Large intestine (tissue), 12 donors: ENCODE measurements around the gene MDC1. TPM values are rescaled to one million over a fixed set of nuclear protein-coding genes. Genes with fewer than 3 reads are reported as not detected.
A peak's percentile ranks its signal among the peaks of the same experiment; 100 is the strongest.
"Not testable (repeated sequence)": the region's sequence is repeated elsewhere in the genome, so short reads cannot be mapped to it uniquely, and the experiment has no call there.

Experiments used
- DNase-seq, 2 donors: peaks; one replicate each; pipeline versions ENCODE4 v3.0.0 to v3.0.0-alpha.2; 2013
- H3K27ac ChIP-seq: one replicate; pipeline ENCODE4 v1.5.1; 2013; ENCODE audit warnings: low read length
- H3K27me3 ChIP-seq: 2 replicates; pipeline ENCODE4 v1.6.1; 2013; ENCODE audit warnings: low read length; ENCODE audit not compliant: control insufficient read depth, insufficient read depth
- H3K36me3 ChIP-seq: 2 replicates; pipeline ENCODE4 v1.6.1; 2013; ENCODE audit warnings: low read length; ENCODE audit not compliant: control insufficient read depth, insufficient read depth
- H3K4me1 ChIP-seq: one replicate; pipeline ENCODE4 v1.6.1; 2013; ENCODE audit warnings: low read length; ENCODE audit not compliant: control insufficient read depth, insufficient read depth
- H3K4me3 ChIP-seq: one replicate; pipeline ENCODE4 v1.5.1; 2013; ENCODE audit warnings: low read length
- H3K9me3 ChIP-seq: one replicate; pipeline ENCODE4 v1.6.1; 2013; ENCODE audit warnings: mild to moderate bottlenecking, low read depth, low read length, moderate library complexity; ENCODE audit not compliant: control insufficient read depth
- WGBS: methylation state at CpG from one replicate; pipeline ENCODE4 v1.1.5; 2013; ENCODE audit warnings: low lambda C conversion rate; ENCODE audit not compliant: insufficient coverage; 5-methylcytosine and 5-hydroxymethylcytosine counted together
- long read RNA-seq, 11 donors: transcript quantifications; one replicate each; lab custom pipeline, GENCODE V29; 2026
- polyA plus RNA-seq: library from polyadenylated mRNA; unstranded; fragments of 120-200 nt; gene quantifications from one replicate; pipeline ENCODE4 v1.2.1, GENCODE V29; 2013

MDC1 gene, protein sequence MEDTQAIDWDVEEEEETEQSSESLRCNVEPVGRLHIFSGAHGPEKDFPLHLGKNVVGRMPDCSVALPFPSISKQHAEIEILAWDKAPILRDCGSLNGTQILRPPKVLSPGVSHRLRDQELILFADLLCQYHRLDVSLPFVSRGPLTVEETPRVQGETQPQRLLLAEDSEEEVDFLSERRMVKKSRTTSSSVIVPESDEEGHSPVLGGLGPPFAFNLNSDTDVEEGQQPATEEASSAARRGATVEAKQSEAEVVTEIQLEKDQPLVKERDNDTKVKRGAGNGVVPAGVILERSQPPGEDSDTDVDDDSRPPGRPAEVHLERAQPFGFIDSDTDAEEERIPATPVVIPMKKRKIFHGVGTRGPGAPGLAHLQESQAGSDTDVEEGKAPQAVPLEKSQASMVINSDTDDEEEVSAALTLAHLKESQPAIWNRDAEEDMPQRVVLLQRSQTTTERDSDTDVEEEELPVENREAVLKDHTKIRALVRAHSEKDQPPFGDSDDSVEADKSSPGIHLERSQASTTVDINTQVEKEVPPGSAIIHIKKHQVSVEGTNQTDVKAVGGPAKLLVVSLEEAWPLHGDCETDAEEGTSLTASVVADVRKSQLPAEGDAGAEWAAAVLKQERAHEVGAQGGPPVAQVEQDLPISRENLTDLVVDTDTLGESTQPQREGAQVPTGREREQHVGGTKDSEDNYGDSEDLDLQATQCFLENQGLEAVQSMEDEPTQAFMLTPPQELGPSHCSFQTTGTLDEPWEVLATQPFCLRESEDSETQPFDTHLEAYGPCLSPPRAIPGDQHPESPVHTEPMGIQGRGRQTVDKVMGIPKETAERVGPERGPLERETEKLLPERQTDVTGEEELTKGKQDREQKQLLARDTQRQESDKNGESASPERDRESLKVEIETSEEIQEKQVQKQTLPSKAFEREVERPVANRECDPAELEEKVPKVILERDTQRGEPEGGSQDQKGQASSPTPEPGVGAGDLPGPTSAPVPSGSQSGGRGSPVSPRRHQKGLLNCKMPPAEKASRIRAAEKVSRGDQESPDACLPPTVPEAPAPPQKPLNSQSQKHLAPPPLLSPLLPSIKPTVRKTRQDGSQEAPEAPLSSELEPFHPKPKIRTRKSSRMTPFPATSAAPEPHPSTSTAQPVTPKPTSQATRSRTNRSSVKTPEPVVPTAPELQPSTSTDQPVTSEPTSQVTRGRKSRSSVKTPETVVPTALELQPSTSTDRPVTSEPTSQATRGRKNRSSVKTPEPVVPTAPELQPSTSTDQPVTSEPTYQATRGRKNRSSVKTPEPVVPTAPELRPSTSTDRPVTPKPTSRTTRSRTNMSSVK (N-terminal part only)
- 22.5 TPM for polyA plus RNA-seq
- long read RNA-seq, donor 1, partial matches to known transcripts: 0 of 1 reads
- long read RNA-seq, donor 1, other reads (novel, unspliced or antisense): 0 of 1 reads
- long read RNA-seq, donor 2, partial matches to known transcripts: 0 of 1 reads
- long read RNA-seq, donor 2, other reads (novel, unspliced or antisense): 0 of 1 reads
- long read RNA-seq, donor 3, partial matches to known transcripts: 593 of 605 reads
- long read RNA-seq, donor 3, other reads (novel, unspliced or antisense): 12 of 605 reads
- long read RNA-seq, donor 4, partial matches to known transcripts: 52 of 52 reads
- long read RNA-seq, donor 4, other reads (novel, unspliced or antisense): 0 of 52 reads
- long read RNA-seq, donor 5, partial matches to known transcripts: 5 of 5 reads
- long read RNA-seq, donor 5, other reads (novel, unspliced or antisense): 0 of 5 reads
- long read RNA-seq, donor 6, partial matches to known transcripts: 5 of 6 reads
- long read RNA-seq, donor 6, other reads (novel, unspliced or antisense): 0 of 6 reads
- long read RNA-seq, donor 7, partial matches to known transcripts: 0 of 2 reads
- long read RNA-seq, donor 7, other reads (novel, unspliced or antisense): 0 of 2 reads
- long read RNA-seq, donor 8, partial matches to known transcripts: 0 of 3 reads
- long read RNA-seq, donor 8, other reads (novel, unspliced or antisense): 0 of 3 reads
- long read RNA-seq, donor 9, partial matches to known transcripts: 0 of 1 reads
- long read RNA-seq, donor 9, other reads (novel, unspliced or antisense): 0 of 1 reads
- long read RNA-seq, donor 10: 0 reads
- long read RNA-seq, donor 11, partial matches to known transcripts: 0 of 1 reads
- long read RNA-seq, donor 11, other reads (novel, unspliced or antisense): 0 of 1 reads

DNA sequence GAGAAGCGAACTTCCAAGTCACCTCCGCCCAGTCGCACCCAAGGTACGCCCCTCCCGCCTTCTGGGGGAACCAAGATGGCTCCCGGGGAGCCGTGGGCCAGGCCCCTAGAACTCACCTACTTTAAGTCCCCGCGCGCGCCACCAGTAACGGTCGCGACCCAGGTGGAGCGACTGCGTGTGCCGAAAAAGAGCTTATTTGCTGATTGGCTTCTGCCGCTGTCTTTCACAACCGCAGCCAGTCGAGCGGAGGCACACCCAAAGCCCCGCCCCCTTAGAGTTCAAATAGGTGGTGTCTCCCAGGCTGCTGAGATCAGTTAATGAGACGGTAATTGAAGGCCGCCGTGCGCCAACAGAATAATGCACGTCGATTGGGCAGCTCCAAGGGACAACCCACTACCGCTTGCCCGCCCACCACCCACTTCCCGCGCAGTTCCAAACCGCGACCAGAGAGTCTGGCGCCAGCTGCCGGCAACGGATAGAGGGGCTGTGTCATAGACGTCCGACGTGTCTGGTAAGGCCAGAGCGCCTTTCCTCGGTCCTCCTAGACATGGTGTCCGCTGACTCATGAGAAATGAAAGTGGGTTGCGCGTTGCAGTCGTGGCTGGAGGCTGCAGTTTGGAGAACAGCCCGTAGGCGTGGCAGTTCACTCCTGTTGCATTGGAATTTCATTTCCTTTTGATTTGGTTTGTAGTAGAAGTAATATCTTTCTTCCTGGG is at the start of gene MDC1:
MDC1 (minus strand) TSS at position 153 of the 716 bp plus-strand sequence. CDS start 2,106 bp downstream, outside the sequence.
- Histone ChIP-seq H3K4me3 (peak within 1 kb of the TSS; percentile 80), H3K4me1 (peaks cover 3% of the 10 kb centered on the region), H3K27ac (peak within 1 kb of the TSS; percentile 78), H3K36me3 (peaks cover 18% of the 10 kb centered on the region), H3K27me3 (no peaks in the 10 kb centered on the region), H3K9me3 (no peaks in the 10 kb centered on the region)
- peak; percentile 100 for DNase-seq
- no CpG with 5 or more reads among the region's 48 CpGs for WGBS

GRCh38 chr6:30766461-30767157 is 49.5 kb upstream of the MDC1 start:
- Histone ChIP-seq H3K27ac (no peak overlapping the region), H3K4me3 (no peak overlapping the region), H3K27me3 (no peaks in the 10 kb centered on the region), H3K36me3 (no peaks in the 10 kb centered on the region), H3K4me1 (peaks cover 33% of the 10 kb centered on the region), H3K9me3 (peaks cover 2% of the 10 kb centered on the region)
- 100% methylated on average over 3 of the region's 6 CpGs for WGBS
- no peak for DNase-seq

DNA sequence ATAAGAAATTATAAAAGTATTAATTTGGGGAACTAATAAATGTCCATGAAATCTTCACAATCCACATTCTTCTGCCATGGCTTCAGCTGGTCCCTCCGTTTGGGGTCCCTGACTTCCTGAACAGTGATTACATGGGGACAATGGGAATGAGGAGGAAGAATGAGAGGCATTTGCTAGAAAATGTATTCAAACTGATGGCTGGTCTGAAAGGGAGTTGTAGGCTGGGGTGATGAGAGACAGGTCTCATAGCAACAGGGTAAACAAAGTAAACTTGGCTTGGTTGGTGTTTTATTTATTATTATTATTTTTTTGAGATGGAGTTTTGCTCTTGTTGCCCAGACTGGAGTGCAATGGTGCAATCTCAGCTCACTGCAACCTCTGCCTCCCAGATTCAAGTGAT is 48.4 kb upstream of the MDC1 start:
- H3K4me1 ChIP-seq: peaks cover 33% of the 10 kb centered on the region
- not testable (repeated sequence) for H3K9me3 ChIP-seq, H3K27me3 ChIP-seq, DNase-seq, H3K36me3 ChIP-seq, H3K27ac ChIP-seq, H3K4me3 ChIP-seq
- WGBS: no CpG with 5 or more reads among the region's 1 CpG

DNA sequence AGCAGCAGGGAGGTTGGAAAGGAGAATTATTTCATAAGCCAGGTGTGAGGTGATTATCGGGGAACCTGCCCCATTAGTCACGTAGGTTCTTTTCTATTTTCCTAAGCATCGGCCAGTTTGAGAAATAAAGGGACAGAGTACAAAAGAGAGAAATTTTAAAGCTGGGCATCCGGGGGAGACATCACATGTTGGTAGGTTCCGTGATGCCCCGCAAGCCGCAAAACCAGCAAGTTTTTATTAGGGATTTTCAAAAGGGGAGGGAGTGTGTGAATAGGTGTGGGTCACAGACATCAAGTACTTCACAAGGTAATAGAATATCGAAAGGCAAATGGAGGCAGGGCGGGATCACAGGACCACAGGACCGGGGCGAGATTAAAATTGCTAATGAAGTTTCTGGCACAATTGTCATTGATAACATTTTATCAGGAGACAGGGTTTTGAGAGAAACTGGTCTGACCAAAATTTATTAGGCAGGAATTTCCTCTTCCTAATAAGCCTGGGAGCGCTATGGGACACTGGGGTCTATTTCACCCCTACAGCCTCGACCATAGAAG is 47.5 kb upstream of the MDC1 start:
- not testable (repeated sequence) for H3K27me3 ChIP-seq, DNase-seq, H3K9me3 ChIP-seq, H3K4me3 ChIP-seq, H3K36me3 ChIP-seq
- peak overlapping the region; percentile 85 for H3K27ac ChIP-seq
- peaks cover 26% of the 10 kb centered on the region for H3K4me1 ChIP-seq
- no CpG with 5 or more reads among the region's 13 CpGs for WGBS

- H3K36me3 ChIP-seq: no peaks in the 10 kb centered on the region
- H3K4me3 ChIP-seq: no peak overlapping the region
- H3K9me3 ChIP-seq: peaks cover 2% of the 10 kb centered on the region
- peak in 1 of 2 donors; percentile 85 for DNase-seq
- H3K4me1 ChIP-seq: peaks cover 20% of the 10 kb centered on the region
- no peaks in the 10 kb centered on the region for H3K27me3 ChIP-seq
- peak overlapping the region; percentile 85 for H3K27ac ChIP-seq
- WGBS: 14% methylated on average over 2 of the region's 8 CpGs
Measured at GRCh38 chr6:30763618-30764489, 46.8 kb upstream of the MDC1 start.

GRCh38 chr6:30763155-30763617 is 46.1 kb upstream of the MDC1 start:
- H3K36me3 ChIP-seq: no peaks in the 10 kb centered on the region
- H3K27me3 ChIP-seq: no peaks in the 10 kb centered on the region
- H3K27ac ChIP-seq: peak overlapping the region; percentile 85
- 71% methylated on average over 1 of the region's 1 CpG for WGBS
- no peak for DNase-seq
- no peak overlapping the region for H3K4me3 ChIP-seq
- H3K4me1 ChIP-seq: peaks cover 17% of the 10 kb centered on the region
- peaks cover 2% of the 10 kb centered on the region for H3K9me3 ChIP-seq

DNA sequence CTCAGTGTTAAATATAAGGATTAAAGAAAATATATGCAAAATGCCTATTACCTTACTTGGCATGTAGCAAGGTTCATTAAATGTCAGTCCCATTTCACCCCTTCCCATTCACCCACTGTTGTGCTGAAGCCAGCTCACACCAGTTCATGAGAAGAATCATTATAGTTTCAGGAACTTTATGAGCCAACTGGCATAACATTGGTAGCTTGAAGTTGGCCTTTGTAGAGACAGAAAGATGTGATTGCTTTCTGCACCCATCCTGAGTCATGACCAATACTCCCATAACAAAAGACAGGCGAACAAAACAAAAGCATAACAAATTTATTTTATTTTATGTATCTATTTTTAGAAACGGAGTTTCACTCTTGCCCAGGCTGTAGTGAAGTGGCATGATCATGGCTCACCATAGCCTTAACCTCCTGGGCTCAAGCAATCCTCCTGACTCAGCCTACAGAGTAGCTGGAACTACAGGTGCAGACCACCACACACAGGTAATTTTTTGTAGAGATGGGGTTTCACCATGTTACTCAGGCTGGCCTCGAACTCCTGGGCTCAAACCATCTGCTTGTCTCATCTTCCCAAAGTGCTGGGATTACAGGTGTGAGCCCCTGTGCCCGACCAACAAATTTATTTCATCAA is 44.8 kb upstream of the MDC1 start:
- no peak overlapping the region for H3K4me3 ChIP-seq
- H3K4me1 ChIP-seq: peaks cover 17% of the 10 kb centered on the region
- no peaks in the 10 kb centered on the region for H3K36me3 ChIP-seq
- 100% methylated on average over 1 of the region's 4 CpGs for WGBS
- no peak overlapping the region for H3K27ac ChIP-seq
- no peak for DNase-seq
- no peaks in the 10 kb centered on the region for H3K27me3 ChIP-seq
- peaks cover 2% of the 10 kb centered on the region for H3K9me3 ChIP-seq
